Fibroblast of the aortic adventitia (primary cell): Measurements from ENCODE around the gene SLC2A13. TPM values are rescaled to one million over a fixed set of nuclear protein-coding genes. Genes with fewer than 3 reads are reported as not detected.
A peak's percentile ranks its signal among the peaks of the same experiment; 100 is the strongest.

Source experiments
- DNase-seq: peaks from one replicate; pipeline ENCODE4 v3.0.0-alpha.2; 2010; ENCODE audit warnings: low read depth
- H3K4me3 ChIP-seq: 2 replicates; pipeline ENCODE4 v1.5.1; 2011; ENCODE audit warnings: low read depth, mild to moderate bottlenecking, control low read depth, low read length, moderate library complexity
- total RNA-seq: library from RNA; depleted of rRNA; stranded (reverse); fragments of >200 nt; gene quantifications from 2 replicates; pipeline ENCODE4 v1.2.3, GENCODE V29; 2012; ENCODE audit warnings: low replicate concordance
- TF ChIP-seq, protein P1 (sequence below): IDR thresholded peaks from 2 replicates; pipeline ENCODE4 v1.5.1; 2011; ENCODE audit warnings: mild to moderate bottlenecking, low read length, control low read depth, inconsistent platforms; ENCODE audit not compliant: insufficient read depth

SLC2A13 gene
- total RNA-seq, 1 donor: 16.6 TPM

GRCh38 chr12:39989501-39989900, 116.4 kb downstream of the SLC2A13 start:
- no peak for DNase-seq
- TF ChIP-seq, protein P1, sequence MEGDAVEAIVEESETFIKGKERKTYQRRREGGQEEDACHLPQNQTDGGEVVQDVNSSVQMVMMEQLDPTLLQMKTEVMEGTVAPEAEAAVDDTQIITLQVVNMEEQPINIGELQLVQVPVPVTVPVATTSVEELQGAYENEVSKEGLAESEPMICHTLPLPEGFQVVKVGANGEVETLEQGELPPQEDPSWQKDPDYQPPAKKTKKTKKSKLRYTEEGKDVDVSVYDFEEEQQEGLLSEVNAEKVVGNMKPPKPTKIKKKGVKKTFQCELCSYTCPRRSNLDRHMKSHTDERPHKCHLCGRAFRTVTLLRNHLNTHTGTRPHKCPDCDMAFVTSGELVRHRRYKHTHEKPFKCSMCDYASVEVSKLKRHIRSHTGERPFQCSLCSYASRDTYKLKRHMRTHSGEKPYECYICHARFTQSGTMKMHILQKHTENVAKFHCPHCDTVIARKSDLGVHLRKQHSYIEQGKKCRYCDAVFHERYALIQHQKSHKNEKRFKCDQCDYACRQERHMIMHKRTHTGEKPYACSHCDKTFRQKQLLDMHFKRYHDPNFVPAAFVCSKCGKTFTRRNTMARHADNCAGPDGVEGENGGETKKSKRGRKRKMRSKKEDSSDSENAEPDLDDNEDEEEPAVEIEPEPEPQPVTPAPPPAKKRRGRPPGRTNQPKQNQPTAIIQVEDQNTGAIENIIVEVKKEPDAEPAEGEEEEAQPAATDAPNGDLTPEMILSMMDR: no peak
- H3K4me3 ChIP-seq: no peak overlapping the region

DNA sequence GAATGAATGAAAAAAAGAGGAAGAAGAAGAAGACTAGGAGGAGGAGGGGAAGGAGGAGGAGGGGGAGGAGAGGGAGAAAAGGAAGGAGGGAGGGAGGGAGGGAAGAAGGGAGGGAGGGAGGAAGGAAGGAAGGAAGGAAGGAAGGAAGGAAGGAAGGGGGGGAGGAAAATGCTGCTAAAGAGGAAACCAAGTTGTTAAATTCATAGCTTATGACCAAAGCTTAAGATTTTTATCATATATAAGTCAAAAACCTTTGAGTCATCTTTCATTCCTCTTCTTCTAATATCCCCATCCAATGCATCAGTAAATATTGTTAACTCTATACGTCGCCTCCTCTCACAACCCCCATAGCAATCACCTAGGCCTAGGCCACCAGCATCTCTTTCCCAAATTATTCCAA, 117.3 kb downstream of the SLC2A13 start:
- TF ChIP-seq, protein P1: no peak

GRCh38 chr12:39986674-39987073, 119.2 kb downstream of the SLC2A13 start:
- no peak for DNase-seq
- no peak overlapping the region for H3K4me3 ChIP-seq
- TF ChIP-seq, protein P1: no peak

More for the DNA sequence above, 117.3 kb downstream of the SLC2A13 start:
- no peak for DNase-seq
- H3K4me3 ChIP-seq: no peak overlapping the region

GRCh38 chr12:39984670-39985069, 121.2 kb downstream of the SLC2A13 start:
- TF ChIP-seq, protein P1: no peak
- no peak overlapping the region for H3K4me3 ChIP-seq
- DNase-seq: no peak

DNA sequence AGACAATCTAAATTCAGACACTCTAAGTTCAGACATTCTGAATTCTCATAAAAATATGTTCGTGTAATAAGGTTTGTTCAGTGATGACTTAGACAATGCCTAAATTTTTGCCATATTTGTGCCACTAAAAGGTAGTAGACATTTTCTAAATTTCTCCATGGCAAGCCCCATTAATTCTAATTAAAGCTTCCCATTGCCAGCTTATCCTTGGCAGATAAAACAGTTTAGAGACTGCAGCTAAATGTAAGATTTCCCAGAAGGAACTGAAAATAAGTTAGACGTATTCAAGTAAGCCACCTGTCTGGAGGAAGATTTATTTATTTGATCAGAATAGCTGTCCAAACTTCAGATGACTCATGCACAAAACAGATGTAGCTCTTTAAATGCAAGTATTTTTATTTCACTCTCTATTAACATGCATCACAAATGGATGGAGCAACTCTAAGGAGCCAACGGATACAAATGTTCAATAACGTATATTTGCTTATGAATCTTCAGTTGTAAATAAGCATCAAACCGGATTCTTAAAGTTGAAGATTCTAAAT, 130.4 kb downstream of the SLC2A13 start:
- peak; percentile 10 for DNase-seq
- no peak overlapping the region for H3K4me3 ChIP-seq
- TF ChIP-seq, protein P1: no peak

- H3K4me3 ChIP-seq: no peak overlapping the region
- DNase-seq: peak; percentile 21
- TF ChIP-seq, protein P1: no peak
Measured at GRCh38 chr12:39972119-39972518, 133.8 kb downstream of the SLC2A13 start.

DNA sequence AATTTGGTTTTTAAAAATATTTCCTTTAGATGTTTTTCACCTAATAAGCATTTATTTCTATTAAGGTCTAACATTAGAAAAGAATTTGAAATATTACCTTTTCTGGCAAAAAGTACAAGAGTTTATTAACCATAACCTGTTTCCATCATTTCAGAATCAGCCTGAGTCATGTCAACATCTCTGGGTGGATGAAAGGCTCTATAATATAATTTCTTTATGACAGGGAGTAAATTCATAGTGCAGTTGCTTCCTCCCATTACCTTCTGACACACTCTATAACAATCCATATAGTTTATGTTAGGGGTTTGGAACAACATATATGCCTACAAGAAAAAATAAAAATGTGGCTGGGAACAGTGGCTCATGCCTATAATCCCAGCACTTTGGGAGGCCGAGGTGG, 134.5 kb downstream of the SLC2A13 start:
- DNase-seq: no peak

More for the DNA sequence above, 134.5 kb downstream of the SLC2A13 start:
- TF ChIP-seq, protein P1: no peak
- no peak overlapping the region for H3K4me3 ChIP-seq
